GM12873 (cell line): ENCODE results near the gene OSBPL10.

Experiments used
- TF ChIP-seq, protein P1 (sequence below): IDR thresholded peaks from 2 replicates; pipeline ENCODE4 v1.5.1; 2012; ENCODE audit warnings: low read depth, mild to moderate bottlenecking, moderate library complexity, low read length, control low read depth; ENCODE audit not compliant: insufficient read depth; ENCODE audit errors: missing control alignments

OSBPL10 gene

DNA sequence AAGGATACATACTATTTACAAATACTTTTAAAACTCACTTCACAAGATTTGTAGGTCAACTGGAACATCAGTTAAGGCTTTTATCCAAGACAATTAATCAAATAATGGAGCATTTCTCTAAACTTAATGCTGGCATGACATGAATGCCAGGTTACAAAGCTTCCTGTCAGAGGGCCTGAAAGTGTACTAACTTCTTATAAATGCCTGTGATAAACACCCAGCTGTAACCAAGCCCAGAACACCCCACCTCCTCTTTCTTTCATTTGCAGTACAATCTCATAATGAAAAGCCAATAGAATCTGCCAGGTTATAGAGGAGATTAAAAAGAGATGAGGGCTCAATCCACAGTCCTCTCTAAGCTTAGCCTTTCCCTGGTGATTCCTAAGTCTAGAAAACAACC lies 214.4 kb downstream of the OSBPL10 start:
- TF ChIP-seq, protein P1, sequence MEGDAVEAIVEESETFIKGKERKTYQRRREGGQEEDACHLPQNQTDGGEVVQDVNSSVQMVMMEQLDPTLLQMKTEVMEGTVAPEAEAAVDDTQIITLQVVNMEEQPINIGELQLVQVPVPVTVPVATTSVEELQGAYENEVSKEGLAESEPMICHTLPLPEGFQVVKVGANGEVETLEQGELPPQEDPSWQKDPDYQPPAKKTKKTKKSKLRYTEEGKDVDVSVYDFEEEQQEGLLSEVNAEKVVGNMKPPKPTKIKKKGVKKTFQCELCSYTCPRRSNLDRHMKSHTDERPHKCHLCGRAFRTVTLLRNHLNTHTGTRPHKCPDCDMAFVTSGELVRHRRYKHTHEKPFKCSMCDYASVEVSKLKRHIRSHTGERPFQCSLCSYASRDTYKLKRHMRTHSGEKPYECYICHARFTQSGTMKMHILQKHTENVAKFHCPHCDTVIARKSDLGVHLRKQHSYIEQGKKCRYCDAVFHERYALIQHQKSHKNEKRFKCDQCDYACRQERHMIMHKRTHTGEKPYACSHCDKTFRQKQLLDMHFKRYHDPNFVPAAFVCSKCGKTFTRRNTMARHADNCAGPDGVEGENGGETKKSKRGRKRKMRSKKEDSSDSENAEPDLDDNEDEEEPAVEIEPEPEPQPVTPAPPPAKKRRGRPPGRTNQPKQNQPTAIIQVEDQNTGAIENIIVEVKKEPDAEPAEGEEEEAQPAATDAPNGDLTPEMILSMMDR, result no peak

DNA sequence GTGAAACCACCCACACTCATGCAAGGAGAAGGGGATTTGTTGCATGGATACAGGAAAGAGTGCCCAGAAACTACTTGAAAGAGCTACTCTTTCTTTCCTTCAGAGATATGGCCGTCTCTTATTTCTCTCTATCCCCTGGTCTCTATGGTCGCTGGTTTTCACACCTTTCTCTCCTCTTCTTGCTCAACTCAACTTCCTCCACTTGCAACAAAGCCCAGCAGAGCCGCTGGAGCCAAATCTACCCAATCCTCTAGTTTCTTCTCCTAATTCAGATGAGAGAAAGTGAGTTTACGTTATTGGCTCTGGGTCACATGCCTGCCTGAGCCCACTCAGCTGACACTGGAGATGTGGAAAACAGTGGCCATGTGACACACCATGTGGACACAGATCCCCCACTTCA lies 215.2 kb downstream of the OSBPL10 start:
- TF ChIP-seq, protein P1, result no peak

DNA sequence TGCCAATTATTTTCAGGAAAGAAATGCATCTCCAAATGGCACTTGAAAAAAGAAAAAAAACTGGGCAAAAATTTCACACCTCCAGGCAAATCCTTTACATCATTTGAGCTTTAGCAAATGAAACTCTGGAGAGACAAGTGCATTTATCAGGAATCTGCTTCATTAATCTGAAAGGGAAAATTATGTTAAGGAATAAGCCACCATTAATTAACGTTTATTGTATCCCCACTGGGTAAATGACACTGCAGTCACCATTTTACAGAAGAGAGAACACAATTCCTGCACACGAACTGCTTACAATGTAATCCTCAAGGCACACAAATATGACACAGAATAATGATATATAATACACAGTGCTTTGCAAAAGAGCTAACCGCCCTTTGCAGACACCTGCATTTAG lies 217.3 kb downstream of the OSBPL10 start:
- TF ChIP-seq, protein P1, result no peak

DNA sequence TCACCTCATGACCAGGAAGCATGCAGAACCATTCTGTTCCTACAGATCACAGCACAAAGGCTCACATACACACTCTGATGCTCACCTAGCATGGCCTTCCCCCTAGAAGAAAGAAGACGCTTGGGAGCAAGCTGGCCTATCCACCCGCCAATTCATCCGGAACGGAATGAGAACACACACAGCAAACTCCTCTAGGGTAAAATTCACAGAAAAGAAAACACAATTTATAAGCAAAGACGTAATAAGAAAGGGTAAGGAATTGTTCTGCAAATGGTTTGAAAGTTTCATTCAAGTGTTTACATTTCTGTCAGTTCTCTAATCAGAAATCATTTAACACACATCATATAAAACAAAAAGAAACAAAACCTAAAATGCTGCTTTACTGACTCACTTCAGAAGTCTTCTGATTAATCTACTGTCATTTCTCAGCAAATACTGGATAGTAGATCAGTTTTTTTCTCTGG lies 218.1 kb downstream of the OSBPL10 start:
- TF ChIP-seq, protein P1, result no peak

DNA sequence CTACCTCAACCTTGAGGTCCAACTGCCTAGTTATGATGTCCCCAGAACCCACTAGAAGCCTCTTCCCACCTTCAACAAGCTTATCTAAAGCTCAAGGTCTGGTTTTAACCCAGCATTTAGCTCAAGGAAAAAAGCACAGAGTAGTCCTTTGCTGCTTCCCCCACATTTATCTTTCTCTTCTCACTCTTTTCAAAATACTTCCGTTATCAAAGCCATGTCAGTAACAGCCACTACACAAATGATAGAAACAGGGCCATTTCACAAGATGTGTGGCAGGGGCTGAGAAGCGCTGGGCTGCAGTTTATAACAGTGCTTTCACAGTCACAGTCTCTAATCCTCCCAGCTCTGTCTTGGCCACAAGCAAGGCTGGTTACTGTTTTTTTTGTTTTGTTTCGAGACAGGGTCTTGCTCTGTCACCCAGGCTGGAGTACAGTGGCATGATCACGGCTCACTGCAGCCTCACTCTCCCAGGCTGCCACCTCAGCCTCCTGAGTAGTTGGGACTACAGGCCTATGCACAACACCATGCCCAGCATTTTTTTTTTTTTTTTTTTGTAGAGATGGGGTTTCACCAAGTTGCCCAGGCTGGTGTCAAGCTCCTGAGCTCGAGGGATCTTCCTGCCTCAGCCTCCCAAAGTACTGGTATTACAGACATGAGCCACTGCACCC lies 218.8 kb downstream of the OSBPL10 start:
- TF ChIP-seq, protein P1, result no peak

DNA sequence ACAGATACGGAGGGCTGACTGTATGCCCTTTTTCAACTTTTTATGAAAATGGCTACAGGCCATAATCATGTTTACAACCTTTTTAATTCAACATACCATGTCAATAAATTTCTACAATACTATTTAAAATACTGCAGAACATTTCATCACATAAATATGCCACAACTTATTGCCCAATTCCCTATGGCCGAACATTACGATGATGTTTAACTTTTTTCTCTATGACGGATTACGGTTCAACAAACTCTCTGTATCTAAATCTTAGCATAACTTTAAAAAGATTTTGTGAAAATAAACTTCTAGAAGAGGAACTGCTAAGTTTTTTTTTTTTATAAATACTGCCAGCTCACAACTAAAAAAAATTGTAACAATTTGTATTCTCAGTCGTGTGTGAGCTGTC lies 220.4 kb downstream of the OSBPL10 start:
- TF ChIP-seq, protein P1, result no peak

DNA sequence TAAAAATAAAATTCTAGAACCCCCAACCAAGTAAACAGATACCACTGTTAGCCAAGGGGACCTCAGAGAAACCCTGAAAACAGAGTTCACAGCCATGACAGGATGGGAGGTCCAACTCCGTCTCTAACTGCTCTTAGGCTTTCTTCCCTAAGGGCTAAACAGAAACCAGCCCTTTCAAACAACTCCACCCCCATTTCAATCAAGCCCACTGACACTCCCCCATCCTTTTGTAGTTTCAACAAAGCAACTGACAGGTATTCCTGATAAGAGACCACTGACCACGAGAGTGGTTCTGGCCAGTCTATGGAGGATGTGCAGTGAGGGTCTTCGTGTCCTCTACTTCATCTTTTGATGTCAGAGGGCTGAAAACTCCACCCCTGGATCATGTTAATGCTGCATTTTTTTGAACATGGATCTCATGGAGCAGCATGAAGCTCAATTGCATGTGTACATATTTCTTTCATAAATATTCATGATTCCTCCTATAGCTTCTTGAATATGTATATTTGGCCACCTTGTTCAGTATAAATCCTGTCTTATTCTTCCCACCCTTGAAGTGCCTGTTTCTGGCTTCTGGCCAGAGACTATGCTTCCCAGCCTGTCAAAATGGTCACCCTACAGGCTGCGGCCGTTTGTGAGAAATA lies 222.6 kb downstream of the OSBPL10 start:
- TF ChIP-seq, protein P1, result no peak
